Neural progenitor cell (in vitro differentiated cells): Measurements from ENCODE around the gene MAP3K3.

Experiments used
- EZH2 ChIP-seq: fragments of 200-600 bp; sonication (generic); IDR thresholded peaks from 2 replicates; pipeline ENCODE4 v1.6.1; 2017; ENCODE audit warnings: antibody characterized with exemption, mild to moderate bottlenecking, moderate library complexity
- TF ChIP-seq, protein P1 (sequence below): fragments of 200-600 bp; sonication (generic); IDR thresholded peaks from 2 replicates; pipeline ENCODE4 v1.5.1; 2017; ENCODE audit warnings: antibody characterized with exemption, mild to moderate bottlenecking

DNA sequence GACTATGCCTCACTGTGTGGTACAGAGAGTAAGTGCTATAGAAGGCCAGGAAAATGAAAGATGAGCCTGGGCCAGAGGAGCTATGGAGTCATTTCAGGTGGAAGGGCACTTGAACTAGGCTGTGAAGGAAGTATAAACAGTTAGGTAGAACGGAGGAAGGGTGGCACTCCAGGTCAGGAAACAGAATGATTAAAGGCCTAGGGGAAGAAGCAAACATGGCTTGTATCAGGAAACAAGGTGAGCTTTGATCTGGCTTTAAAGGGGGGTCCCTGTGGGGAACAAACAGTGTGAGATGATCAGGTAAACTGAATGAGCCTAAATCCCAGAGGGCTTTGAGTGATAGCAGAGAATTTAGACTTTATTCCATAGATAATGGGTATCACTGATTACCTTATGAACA, 16.9 kb downstream of the MAP3K3 start:
- TF ChIP-seq, protein P1, sequence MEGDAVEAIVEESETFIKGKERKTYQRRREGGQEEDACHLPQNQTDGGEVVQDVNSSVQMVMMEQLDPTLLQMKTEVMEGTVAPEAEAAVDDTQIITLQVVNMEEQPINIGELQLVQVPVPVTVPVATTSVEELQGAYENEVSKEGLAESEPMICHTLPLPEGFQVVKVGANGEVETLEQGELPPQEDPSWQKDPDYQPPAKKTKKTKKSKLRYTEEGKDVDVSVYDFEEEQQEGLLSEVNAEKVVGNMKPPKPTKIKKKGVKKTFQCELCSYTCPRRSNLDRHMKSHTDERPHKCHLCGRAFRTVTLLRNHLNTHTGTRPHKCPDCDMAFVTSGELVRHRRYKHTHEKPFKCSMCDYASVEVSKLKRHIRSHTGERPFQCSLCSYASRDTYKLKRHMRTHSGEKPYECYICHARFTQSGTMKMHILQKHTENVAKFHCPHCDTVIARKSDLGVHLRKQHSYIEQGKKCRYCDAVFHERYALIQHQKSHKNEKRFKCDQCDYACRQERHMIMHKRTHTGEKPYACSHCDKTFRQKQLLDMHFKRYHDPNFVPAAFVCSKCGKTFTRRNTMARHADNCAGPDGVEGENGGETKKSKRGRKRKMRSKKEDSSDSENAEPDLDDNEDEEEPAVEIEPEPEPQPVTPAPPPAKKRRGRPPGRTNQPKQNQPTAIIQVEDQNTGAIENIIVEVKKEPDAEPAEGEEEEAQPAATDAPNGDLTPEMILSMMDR, result no peak
- TF ChIP-seq EZH2, result no peak
